ENCODE data around the gene EMC9.

- TF ChIP-seq CTCF (optimal IDR thresholded peaks at IDR 0.05 in 1 of 3, IDR thresholded peaks at IDR 0.05 in 1 of 3, conservative IDR thresholded peaks at IDR 0.05 in 1 of 3; ENCODE audit: extremely low read depth in 1 of 3, insufficient read depth in 2 of 3, low read length in 3 of 3): no peak
- TF ChIP-seq EZH2 (IDR thresholded peaks at IDR 0.05; ENCODE audit: low read length): no peak
Measured at GRCh38 chr14:24177041-24177825, 35.8 kb upstream of the EMC9 start.
